ENCODE measurements around the gene RPL29. TPM values are rescaled to one million over a fixed set of nuclear protein-coding genes. Genes with fewer than 3 reads are reported as not detected.

Gene RPL29
- total RNA-seq, 1 donor from 2014 or later, result 872 TPM

DNA sequence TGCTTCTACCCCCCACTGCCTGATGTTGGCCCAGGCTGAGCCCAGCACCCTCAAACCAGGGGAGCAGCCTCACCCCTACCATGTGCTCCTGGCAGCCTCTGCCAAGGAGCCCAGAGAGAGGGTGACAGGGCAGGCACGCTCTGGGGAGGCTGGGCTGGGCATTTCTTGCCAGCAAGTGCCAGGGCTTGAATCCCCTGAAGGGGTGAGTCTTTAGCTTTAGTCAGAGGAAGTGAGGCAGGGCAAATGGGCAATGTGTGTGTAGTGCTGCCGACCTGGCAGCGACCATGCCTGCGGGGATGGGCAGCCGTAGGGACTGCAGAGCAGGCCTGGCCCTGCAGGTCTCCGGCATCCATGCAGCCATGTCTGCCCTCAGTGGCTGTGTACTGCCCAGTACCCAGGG lies 42.5 kb upstream of the RPL29 start:
- H3K79me2 ChIP-seq (ENCODE audit: insufficient read depth, low read length), result no peaks in the 10 kb centered on the region
- peaks cover 8% of the 10 kb centered on the region for H3K4me1 ChIP-seq (ENCODE audit: insufficient read depth, low read length)
- H3K27me3 ChIP-seq (ENCODE audit: insufficient read depth, low read length), result no peaks in the 10 kb centered on the region
- no peak for TF ChIP-seq EZH2 (IDR thresholded peaks at IDR 0.05; ENCODE audit: insufficient read depth, low read length)
- TF ChIP-seq, protein P1, sequence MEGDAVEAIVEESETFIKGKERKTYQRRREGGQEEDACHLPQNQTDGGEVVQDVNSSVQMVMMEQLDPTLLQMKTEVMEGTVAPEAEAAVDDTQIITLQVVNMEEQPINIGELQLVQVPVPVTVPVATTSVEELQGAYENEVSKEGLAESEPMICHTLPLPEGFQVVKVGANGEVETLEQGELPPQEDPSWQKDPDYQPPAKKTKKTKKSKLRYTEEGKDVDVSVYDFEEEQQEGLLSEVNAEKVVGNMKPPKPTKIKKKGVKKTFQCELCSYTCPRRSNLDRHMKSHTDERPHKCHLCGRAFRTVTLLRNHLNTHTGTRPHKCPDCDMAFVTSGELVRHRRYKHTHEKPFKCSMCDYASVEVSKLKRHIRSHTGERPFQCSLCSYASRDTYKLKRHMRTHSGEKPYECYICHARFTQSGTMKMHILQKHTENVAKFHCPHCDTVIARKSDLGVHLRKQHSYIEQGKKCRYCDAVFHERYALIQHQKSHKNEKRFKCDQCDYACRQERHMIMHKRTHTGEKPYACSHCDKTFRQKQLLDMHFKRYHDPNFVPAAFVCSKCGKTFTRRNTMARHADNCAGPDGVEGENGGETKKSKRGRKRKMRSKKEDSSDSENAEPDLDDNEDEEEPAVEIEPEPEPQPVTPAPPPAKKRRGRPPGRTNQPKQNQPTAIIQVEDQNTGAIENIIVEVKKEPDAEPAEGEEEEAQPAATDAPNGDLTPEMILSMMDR (IDR thresholded peaks at IDR 0.05; ENCODE audit: insufficient read depth, low read depth, low read length), result no peak
- H3K9me3 Mint-ChIP-seq (ENCODE audit: unreplicated experiment), result peaks cover 3% of the 10 kb centered on the region
- no peak overlapping the region for H3K4me2 ChIP-seq (ENCODE audit: low read length)
- H3K4me3 Mint-ChIP-seq (ENCODE audit: unreplicated experiment), result no peak overlapping the region
- no peak overlapping the region for H3K27ac Mint-ChIP-seq (ENCODE audit: unreplicated experiment)
- no peak overlapping the region for H3K9ac ChIP-seq (ENCODE audit: low read length)
- H3K4me1 Mint-ChIP-seq (ENCODE audit: low read depth, unreplicated experiment), result peaks cover 2% of the 10 kb centered on the region
- no peak overlapping the region for H3K4me3 ChIP-seq (ENCODE audit: insufficient read depth, low read depth, low read length)
- no peak overlapping the region for H2AFZ ChIP-seq (ENCODE audit: low read depth, low read length)
- no peak overlapping the region for H3K27ac ChIP-seq (ENCODE audit: low read depth, low read length)
- H3K36me3 ChIP-seq (ENCODE audit: insufficient read depth, low read length), result no peaks in the 10 kb centered on the region
- no peaks in the 10 kb centered on the region for H4K20me1 ChIP-seq (ENCODE audit: insufficient read depth, low read length)
- DNase-seq (ENCODE audit: low read depth), result no peak
- peaks cover 20% of the 10 kb centered on the region for H3K27me3 Mint-ChIP-seq (ENCODE audit: low read depth, unreplicated experiment)
- no peaks in the 10 kb centered on the region for H3K9me3 ChIP-seq (ENCODE audit: insufficient read depth, low read depth, low read length)
- H3K36me3 Mint-ChIP-seq (ENCODE audit: low read depth, unreplicated experiment), result no peaks in the 10 kb centered on the region
- no peak for FAIRE-seq

DNA sequence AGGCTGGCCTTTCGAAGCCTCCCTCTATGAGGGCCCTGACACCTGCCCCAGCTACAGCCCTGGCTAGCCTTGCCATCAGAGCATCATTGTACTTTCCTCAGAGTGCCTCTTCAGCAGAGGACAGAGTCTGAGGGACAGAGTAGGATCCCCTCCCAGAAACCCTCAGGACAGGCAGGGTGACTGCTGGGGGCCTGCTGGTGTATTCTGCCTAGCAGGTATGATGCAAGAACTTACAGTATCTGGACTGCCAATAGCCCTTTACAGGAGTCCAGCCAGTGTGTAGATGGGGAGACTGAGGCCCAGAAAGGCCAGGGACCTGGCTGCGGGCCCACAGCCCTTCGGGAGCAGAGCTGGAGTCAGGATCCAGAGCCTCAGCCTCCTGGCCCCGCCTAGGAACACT lies 41.6 kb upstream of the RPL29 start:
- no peak for DNase-seq (ENCODE audit: low read depth)
- Histone ChIP-seq H3K36me3 (ENCODE audit: insufficient read depth, low read length) (no peaks in the 10 kb centered on the region), H3K9ac (ENCODE audit: low read length) (no peak overlapping the region), H2AFZ (ENCODE audit: low read depth, low read length) (no peak overlapping the region), H3K9me3 (ENCODE audit: insufficient read depth, low read depth, low read length) (peaks cover under 1% of the 10 kb centered on the region), H3K27ac (ENCODE audit: low read depth, low read length) (no peak overlapping the region), H3K27me3 (ENCODE audit: insufficient read depth, low read length) (no peaks in the 10 kb centered on the region), H4K20me1 (ENCODE audit: insufficient read depth, low read length) (no peaks in the 10 kb centered on the region), H3K4me1 (ENCODE audit: insufficient read depth, low read length) (peaks cover 8% of the 10 kb centered on the region), H3K4me3 (ENCODE audit: insufficient read depth, low read depth, low read length) (no peak overlapping the region), H3K79me2 (ENCODE audit: insufficient read depth, low read length) (no peaks in the 10 kb centered on the region), H3K4me2 (ENCODE audit: low read length) (no peak overlapping the region)
- Mint-ChIP-seq H3K9me3 (ENCODE audit: unreplicated experiment) (peaks cover 4% of the 10 kb centered on the region), H3K4me1 (ENCODE audit: low read depth, unreplicated experiment) (peaks cover 2% of the 10 kb centered on the region), H3K27ac (ENCODE audit: unreplicated experiment) (no peak overlapping the region), H3K4me3 (ENCODE audit: unreplicated experiment) (no peak overlapping the region), H3K36me3 (ENCODE audit: low read depth, unreplicated experiment) (no peaks in the 10 kb centered on the region), H3K27me3 (ENCODE audit: low read depth, unreplicated experiment) (peaks cover 20% of the 10 kb centered on the region)
- FAIRE-seq, result no peak
- TF ChIP-seq EZH2 (IDR thresholded peaks at IDR 0.05; ENCODE audit: insufficient read depth, low read length), result no peak
- TF ChIP-seq, protein P1 (IDR thresholded peaks at IDR 0.05; ENCODE audit: insufficient read depth, low read depth, low read length), result no peak

DNA sequence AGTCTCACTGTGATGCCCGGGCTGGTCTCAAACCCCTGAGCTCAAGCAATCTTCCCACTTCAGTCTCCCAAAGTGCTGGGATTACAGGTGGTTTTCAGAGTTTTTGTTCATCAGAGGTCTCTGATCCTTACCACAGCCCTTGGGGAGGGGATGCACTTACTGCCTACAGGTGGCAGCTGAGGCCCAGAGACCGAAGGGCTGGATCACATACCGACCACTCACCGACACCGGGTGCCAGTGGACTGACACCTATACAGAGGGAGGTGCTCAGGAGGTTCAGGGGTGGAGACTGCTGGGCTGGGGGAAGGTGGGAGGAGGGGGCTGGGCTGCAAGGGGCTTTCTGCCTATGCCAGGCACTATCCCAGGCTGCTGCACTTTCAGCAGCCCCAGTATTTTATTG lies 41.1 kb upstream of the RPL29 start:
- H3K36me3 ChIP-seq (ENCODE audit: insufficient read depth, low read length), result no peaks in the 10 kb centered on the region
- Mint-ChIP-seq H3K27ac (ENCODE audit: unreplicated experiment) (no peak overlapping the region), H3K36me3 (ENCODE audit: low read depth, unreplicated experiment) (no peaks in the 10 kb centered on the region), H3K9me3 (ENCODE audit: unreplicated experiment) (peaks cover 8% of the 10 kb centered on the region), H3K4me1 (ENCODE audit: low read depth, unreplicated experiment) (peaks cover 2% of the 10 kb centered on the region), H3K4me3 (ENCODE audit: unreplicated experiment) (no peak overlapping the region), H3K27me3 (ENCODE audit: low read depth, unreplicated experiment) (peaks cover 23% of the 10 kb centered on the region)
- no peak overlapping the region for H2AFZ ChIP-seq (ENCODE audit: low read depth, low read length)
- H3K27ac ChIP-seq (ENCODE audit: low read depth, low read length), result no peak overlapping the region
- DNase-seq (ENCODE audit: low read depth) (no peak), FAIRE-seq (no peak)
- H3K9me3 ChIP-seq (ENCODE audit: insufficient read depth, low read depth, low read length), result peaks cover 3% of the 10 kb centered on the region
- H3K4me2 ChIP-seq (ENCODE audit: low read length), result no peak overlapping the region
- no peaks in the 10 kb centered on the region for H3K27me3 ChIP-seq (ENCODE audit: insufficient read depth, low read length)
- no peak overlapping the region for H3K9ac ChIP-seq (ENCODE audit: low read length)
- H3K79me2 ChIP-seq (ENCODE audit: insufficient read depth, low read length), result no peaks in the 10 kb centered on the region
- no peak overlapping the region for H3K4me3 ChIP-seq (ENCODE audit: insufficient read depth, low read depth, low read length)
- H3K4me1 ChIP-seq (ENCODE audit: insufficient read depth, low read length), result peaks cover 8% of the 10 kb centered on the region
- TF ChIP-seq, protein P1 (IDR thresholded peaks at IDR 0.05; ENCODE audit: insufficient read depth, low read depth, low read length), result no peak
- no peak for TF ChIP-seq EZH2 (IDR thresholded peaks at IDR 0.05; ENCODE audit: insufficient read depth, low read length)
- no peaks in the 10 kb centered on the region for H4K20me1 ChIP-seq (ENCODE audit: insufficient read depth, low read length)
